Endothelial cell of umbilical vein (primary cell): ENCODE data around the gene NUS1. TPM values are rescaled to one million over a fixed set of nuclear protein-coding genes. Genes with fewer than 3 reads are reported as not detected.

Experiments
- BruUV-seq: library from RNA; stranded (reverse); fragments of 400-500 nt; replicated peaks from 2 replicates; lab custom pipeline; 2021; lab: Mats Ljungman, UMichigan
- CTCF ChIA-PET: fragments of 300-600, 350-600 bp; sonication (Branson Sonifier 250); formaldehyde crosslinking; loops from one replicate; lab custom pipeline; 2021; ENCODE audit warnings: antibody characterized with exemption, inconsistent platforms; lab: Charles Lee
- POLR2A ChIA-PET: fragments of 300-600, 350-600 bp; sonication (Branson Sonifier 250); formaldehyde crosslinking; loops from one replicate; lab custom pipeline; 2021; ENCODE audit warnings: antibody characterized with exemption, inconsistent platforms; lab: Charles Lee
- DNase-seq: peaks from one replicate; pipeline ENCODE4 v3.0.0-alpha.2; 2011; ENCODE audit warnings: low read depth, low spot score
- FAIRE-seq: peaks from 2 replicates; lab custom pipeline; 2011; peaks lifted over from hg19 to GRCh38; lab: Jason Lieb, UNC
- H2AFZ ChIP-seq: 2 replicates; pipeline ENCODE4 v1.6.0; 2012; ENCODE audit warnings: low read depth, low read length, control low read depth, inconsistent platforms
- H3K27ac ChIP-seq: 2 replicates; pipeline ENCODE4 v1.5.1; 2011; ENCODE audit warnings: low read depth, mild to moderate bottlenecking, control low read depth, low read length, moderate library complexity; ENCODE audit not compliant: insufficient read depth
- H3K27me3 ChIP-seq, 2 experiments: 2 replicates each; pipeline versions ENCODE4 v1.6.0 to v1.6.1; 2011; ENCODE audit warnings: low read length in 2 of 2, mixed read lengths in 1 of 2; ENCODE audit not compliant: control insufficient read depth in 2 of 2, insufficient read depth in 2 of 2
- H3K36me3 ChIP-seq, 2 experiments: 2 replicates in 1 of 2; 3 replicates in 1 of 2; pipeline ENCODE4 v1.5.1; 2011; ENCODE audit warnings: low read length in 2 of 2, mild to moderate bottlenecking in 1 of 2, moderate library complexity in 1 of 2; ENCODE audit not compliant: control insufficient read depth in 2 of 2, insufficient read depth in 2 of 2; ENCODE audit errors: extremely low read depth in 1 of 2
- H3K4me1 ChIP-seq: 3 replicates; pipeline ENCODE4 v1.5.1; 2011; ENCODE audit warnings: mild to moderate bottlenecking, low read length; ENCODE audit not compliant: control insufficient read depth, insufficient read depth; ENCODE audit errors: extremely low read depth
- H3K4me2 ChIP-seq: 2 replicates; pipeline ENCODE4 v1.6.1; 2011; ENCODE audit warnings: low read length, control low read depth, mixed read lengths; ENCODE audit not compliant: insufficient read depth
- H3K4me3 ChIP-seq, 3 experiments: fragments of 200-600 bp in 1 of 3; sonication (generic), shearing (Covaris generic) in 1 of 3; replicated peaks in 1 of 3; 2 replicates each; pipeline ENCODE4 v1.5.1; 2011 to 2016; ENCODE audit warnings: control low read depth in 3 of 3, low read length in 3 of 3, mild to moderate bottlenecking in 2 of 3, inconsistent platforms in 1 of 3, low read depth in 1 of 3, moderate library complexity in 1 of 3; ENCODE audit not compliant: insufficient read depth in 1 of 3
- H3K79me2 ChIP-seq: 2 replicates; pipeline ENCODE4 v1.6.0; 2012; ENCODE audit warnings: low read length, inconsistent platforms; ENCODE audit not compliant: control insufficient read depth, insufficient read depth
- H3K9ac ChIP-seq: replicated peaks from 2 replicates; pipeline ENCODE3; 2011; ENCODE audit warnings: low read length, control low read depth; ENCODE audit not compliant: insufficient read depth; ENCODE audit errors: extremely low read depth
- H3K9me1 ChIP-seq: replicated peaks from 3 replicates; pipeline ENCODE4 v1.6.0; 2011; ENCODE audit warnings: mild to moderate bottlenecking, low read length; ENCODE audit not compliant: control insufficient read depth, insufficient read depth; ENCODE audit errors: extremely low read depth
- H3K9me3 ChIP-seq: replicated peaks from 2 replicates; pipeline ENCODE4 v1.5.1; 2012; ENCODE audit warnings: low read length, inconsistent platforms; ENCODE audit not compliant: control insufficient read depth, insufficient read depth
- H4K20me1 ChIP-seq: replicated peaks from 2 replicates; pipeline ENCODE3; 2011; ENCODE audit warnings: mild to moderate bottlenecking, low read length; ENCODE audit not compliant: control insufficient read depth, insufficient read depth; ENCODE audit errors: extremely low read depth
- EZH2 ChIP-seq: IDR thresholded peaks from 2 replicates; pipeline ENCODE4 v1.6.1; 2012; ENCODE audit warnings: borderline replicate concordance, low read depth, mild to moderate bottlenecking, moderate library complexity, low read length, inconsistent platforms; ENCODE audit not compliant: severe bottlenecking
- FOS ChIP-seq: IDR thresholded peaks from 2 replicates; pipeline ENCODE4 v1.6.1; 2011; ENCODE audit warnings: mild to moderate bottlenecking, low read length, moderate library complexity, borderline replicate concordance; ENCODE audit not compliant: insufficient read depth
- GATA2 ChIP-seq: IDR thresholded peaks from 2 replicates; pipeline ENCODE4 v1.7.0; 2011; ENCODE audit warnings: low read depth, mild to moderate bottlenecking, moderate library complexity, mixed read lengths, low read length; ENCODE audit not compliant: insufficient read length, insufficient read depth
- JUN ChIP-seq: IDR thresholded peaks from 2 replicates; pipeline ENCODE4 v1.6.1; 2011; ENCODE audit warnings: borderline replicate concordance, low read depth; ENCODE audit not compliant: insufficient read length, insufficient read depth
- MYC ChIP-seq: IDR thresholded peaks from one replicate; pipeline ENCODE4 v1.6.1; 2011; ENCODE audit warnings: mild to moderate bottlenecking, low read depth, low read length
- POLR2A ChIP-seq: IDR thresholded peaks from 2 replicates; pipeline ENCODE4 v1.6.1; 2012; ENCODE audit warnings: low read depth, mild to moderate bottlenecking, control low read depth, low read length
- POLR2AphosphoS5 ChIP-seq: IDR thresholded peaks from 2 replicates; pipeline ENCODE4 v1.6.1; 2012; ENCODE audit warnings: low read depth, mild to moderate bottlenecking, control low read depth, low read length, moderate library complexity; ENCODE audit not compliant: insufficient read depth
- dilution Hi-C: fragments of 300-500 bp; cut with MboI; formaldehyde crosslinking; loops from one replicate; pipeline ENCODE4 v1.15.0; 2019; ENCODE audit warnings: low sequenced_read_pairs; ENCODE audit not compliant: extremely low pct_ligation_motif_present
- intact Hi-C: fragments of 100-400 bp; cut with micrococcal nuclease; formaldehyde crosslinking; loops from one replicate; pipeline ENCODE4 v1.10.0; 2022
- polyA plus RNA-seq, 4 experiments: library from polyadenylated mRNA; depleted of rRNA in 3 of 4; stranded (reverse) in 3 of 4; unstranded in 1 of 4; fragments of >200 nt; gene quantifications; 2 replicates each; pipeline versions ENCODE4 v1.2.1 to v1.2.3, GENCODE V29; 2011 to 2012; ENCODE audit warnings: missing spikeins in 1 of 4
- total RNA-seq: library from RNA; stranded (reverse); gene quantifications from 2 replicates; pipeline ENCODE4 v1.2.3, GENCODE V29; 2021
- TF ChIP-seq, protein P1 (sequence below): IDR thresholded peaks from 2 replicates; pipeline ENCODE4 v1.6.1; 2011; ENCODE audit not compliant: insufficient read depth, insufficient read length
- TF ChIP-seq, protein P2 (sequence below), 2 donors: IDR thresholded peaks; 1 replicate in 1 of 2; 2 replicates in 1 of 2; pipeline ENCODE4 v1.5.1; 2011; ENCODE audit warnings: low read length in 2 of 2, mild to moderate bottlenecking in 2 of 2, moderate library complexity in 2 of 2, control low read depth in 1 of 2, inconsistent platforms in 1 of 2, low read depth in 1 of 2; ENCODE audit not compliant: insufficient read depth in 1 of 2; ENCODE audit errors: extremely low read depth in 1 of 2

Gene NUS1
- total and polyA plus RNA-seq, 2 donors (not counting 3 experiments of a cell fraction or from before 2014, with no cell fraction given) = 9.5 to 33.4 TPM

DNA sequence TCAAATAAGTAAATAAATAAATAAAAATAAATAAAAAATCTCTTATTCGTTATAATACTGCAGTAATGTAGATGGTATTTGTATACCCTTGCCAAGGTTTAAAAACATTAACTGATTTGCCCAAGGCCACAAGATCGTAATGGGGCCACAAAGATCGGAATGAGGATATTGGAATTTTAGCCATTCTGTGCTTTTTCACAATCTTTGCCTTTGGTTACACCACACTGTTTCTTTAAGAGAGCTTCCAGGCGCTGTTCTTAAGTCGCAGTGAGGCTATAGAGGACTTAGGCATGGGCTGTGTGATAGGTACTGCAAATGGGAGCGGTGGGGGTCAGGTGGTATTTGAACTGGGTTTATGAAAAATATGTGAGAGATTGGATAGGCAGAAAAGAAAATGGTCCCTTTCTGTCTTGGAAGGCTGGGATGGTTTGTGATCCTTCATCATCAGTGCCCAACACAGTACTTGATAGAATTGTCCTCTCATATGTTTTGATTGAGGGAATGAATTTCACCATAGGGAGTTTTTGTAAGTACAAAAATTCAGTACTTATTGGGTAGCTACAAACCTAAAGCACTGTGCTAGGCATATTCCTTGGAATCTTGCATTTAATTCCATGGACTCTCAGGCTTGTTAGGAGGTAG lies 1.4 kb downstream of the NUS1 start:
- Histone ChIP-seq H3K27me3 (no peaks in the 10 kb centered on the region), H3K79me2 (peaks cover 61% of the 10 kb centered on the region), H4K20me1 (peaks cover 11% of the 10 kb centered on the region), H3K4me1 (peaks cover 30% of the 10 kb centered on the region), H3K4me2 (peak overlapping the region; percentile 90), H3K36me3 (no peaks in the 10 kb centered on the region), H3K27ac (no peak overlapping the region), H3K4me3 (peak overlapping the region; percentile 33 to 82 (median 75)), H3K9me1 (no peaks in the 10 kb centered on the region), H2AFZ (no peak overlapping the region), H3K9me3 (no peaks in the 10 kb centered on the region), H3K9ac (no peak overlapping the region)
- ChIA-PET CTCF (no interaction called here), POLR2A (no interaction called here)
- intact Hi-C loops = loop anchor here (5.0 kb wide), 1 partner anchor 329 kb away; no protein-coding TSS in a partner anchor
- BruUV-seq = TSS peak; percentile 38
- no peak for DNase-seq
- TF ChIP-seq, protein P1, sequence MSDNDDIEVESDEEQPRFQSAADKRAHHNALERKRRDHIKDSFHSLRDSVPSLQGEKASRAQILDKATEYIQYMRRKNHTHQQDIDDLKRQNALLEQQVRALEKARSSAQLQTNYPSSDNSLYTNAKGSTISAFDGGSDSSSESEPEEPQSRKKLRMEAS = no peak
- TF ChIP-seq JUN (no peak), GATA2 (no peak), POLR2AphosphoS5 (no peak), POLR2A (no peak), EZH2 (no peak), MYC (no peak), FOS (no peak)
- TF ChIP-seq, protein P2, sequence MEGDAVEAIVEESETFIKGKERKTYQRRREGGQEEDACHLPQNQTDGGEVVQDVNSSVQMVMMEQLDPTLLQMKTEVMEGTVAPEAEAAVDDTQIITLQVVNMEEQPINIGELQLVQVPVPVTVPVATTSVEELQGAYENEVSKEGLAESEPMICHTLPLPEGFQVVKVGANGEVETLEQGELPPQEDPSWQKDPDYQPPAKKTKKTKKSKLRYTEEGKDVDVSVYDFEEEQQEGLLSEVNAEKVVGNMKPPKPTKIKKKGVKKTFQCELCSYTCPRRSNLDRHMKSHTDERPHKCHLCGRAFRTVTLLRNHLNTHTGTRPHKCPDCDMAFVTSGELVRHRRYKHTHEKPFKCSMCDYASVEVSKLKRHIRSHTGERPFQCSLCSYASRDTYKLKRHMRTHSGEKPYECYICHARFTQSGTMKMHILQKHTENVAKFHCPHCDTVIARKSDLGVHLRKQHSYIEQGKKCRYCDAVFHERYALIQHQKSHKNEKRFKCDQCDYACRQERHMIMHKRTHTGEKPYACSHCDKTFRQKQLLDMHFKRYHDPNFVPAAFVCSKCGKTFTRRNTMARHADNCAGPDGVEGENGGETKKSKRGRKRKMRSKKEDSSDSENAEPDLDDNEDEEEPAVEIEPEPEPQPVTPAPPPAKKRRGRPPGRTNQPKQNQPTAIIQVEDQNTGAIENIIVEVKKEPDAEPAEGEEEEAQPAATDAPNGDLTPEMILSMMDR (IDR thresholded peaks at IDR 0.05; ENCODE audit: extremely low read depth in 1 of 2, insufficient read depth in 1 of 2, low read depth in 1 of 2, low read length in 2 of 2) = no peak
- dilution Hi-C loops = no loop called here
- no peak for FAIRE-seq
